Measurements from ENCODE around the gene C1orf226. TPM values are rescaled to one million over a fixed set of nuclear protein-coding genes. Genes with fewer than 3 reads are reported as not detected.

C1orf226 gene
- polyA plus RNA-seq, 1 donor (not counting 4 experiments of a cell fraction or from before 2014, with no cell fraction given) = 0.12 TPM

DNA sequence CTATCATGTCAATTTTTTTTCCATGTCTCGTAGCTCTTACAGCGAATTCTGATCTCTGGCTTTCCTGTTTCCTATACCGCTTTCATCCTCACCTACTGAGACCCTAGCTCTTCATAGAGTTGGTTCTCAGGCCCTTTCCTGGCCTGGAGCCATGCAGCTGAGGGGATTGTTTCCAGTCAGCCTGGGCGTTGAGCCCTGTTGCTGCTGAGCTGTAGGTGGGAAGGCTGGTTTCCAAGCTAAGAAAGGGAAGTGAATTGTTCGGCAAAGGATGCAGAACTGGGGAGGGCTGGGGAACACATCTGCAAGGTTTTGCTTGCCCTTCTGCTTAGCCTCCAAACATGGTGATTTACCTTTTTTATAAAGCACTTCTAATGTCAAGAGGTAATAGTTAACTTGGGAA, 46.4 kb upstream of the C1orf226 start:
- no peaks in the 10 kb centered on the region for H3K79me2 ChIP-seq (ENCODE audit: control insufficient read depth, insufficient read depth, low read length)
- no peaks in the 10 kb centered on the region for H3K27me3 ChIP-seq (ENCODE audit: control insufficient read depth, extremely low read depth, insufficient read depth, low read length)
- no peak for FAIRE-seq
- H3K27ac ChIP-seq (ENCODE audit: control insufficient read depth, insufficient read depth, low read length) = no peak overlapping the region
- H2AFZ ChIP-seq (ENCODE audit: control insufficient read depth, low read length) = no peak overlapping the region
- H3K4me1 ChIP-seq (ENCODE audit: control insufficient read depth, extremely low read depth, insufficient read depth, low read length) = no peaks in the 10 kb centered on the region
- dilution Hi-C loops (cut with MboI; ENCODE audit: extremely low pct_ligation_motif_present, low sequenced_read_pairs) = no loop called here
- H3K36me3 ChIP-seq (ENCODE audit: control insufficient read depth in 2 of 2, extremely low read depth in 1 of 2, insufficient read depth in 2 of 2, low read length in 2 of 2) = no peaks in the 10 kb centered on the region
- no peak overlapping the region for H3K9ac ChIP-seq (ENCODE audit: control insufficient read depth, extremely low read depth, insufficient read depth, low read length)
- H3K4me2 ChIP-seq (ENCODE audit: control insufficient read depth, extremely low read depth, insufficient read depth, low read depth, low read length) = no peak overlapping the region
- no peaks in the 10 kb centered on the region for H4K20me1 ChIP-seq (ENCODE audit: control insufficient read depth, extremely low read depth, insufficient read depth, low read length)
- DNase-seq (ENCODE audit: low read depth, low spot score) = no peak
- no peaks in the 10 kb centered on the region for H3K9me1 ChIP-seq (ENCODE audit: control insufficient read depth, extremely low read depth, insufficient read depth, low read length)
- H3K9me3 ChIP-seq (ENCODE audit: control insufficient read depth, low read depth, low read length) = no peaks in the 10 kb centered on the region
- TF ChIP-seq, protein P1, sequence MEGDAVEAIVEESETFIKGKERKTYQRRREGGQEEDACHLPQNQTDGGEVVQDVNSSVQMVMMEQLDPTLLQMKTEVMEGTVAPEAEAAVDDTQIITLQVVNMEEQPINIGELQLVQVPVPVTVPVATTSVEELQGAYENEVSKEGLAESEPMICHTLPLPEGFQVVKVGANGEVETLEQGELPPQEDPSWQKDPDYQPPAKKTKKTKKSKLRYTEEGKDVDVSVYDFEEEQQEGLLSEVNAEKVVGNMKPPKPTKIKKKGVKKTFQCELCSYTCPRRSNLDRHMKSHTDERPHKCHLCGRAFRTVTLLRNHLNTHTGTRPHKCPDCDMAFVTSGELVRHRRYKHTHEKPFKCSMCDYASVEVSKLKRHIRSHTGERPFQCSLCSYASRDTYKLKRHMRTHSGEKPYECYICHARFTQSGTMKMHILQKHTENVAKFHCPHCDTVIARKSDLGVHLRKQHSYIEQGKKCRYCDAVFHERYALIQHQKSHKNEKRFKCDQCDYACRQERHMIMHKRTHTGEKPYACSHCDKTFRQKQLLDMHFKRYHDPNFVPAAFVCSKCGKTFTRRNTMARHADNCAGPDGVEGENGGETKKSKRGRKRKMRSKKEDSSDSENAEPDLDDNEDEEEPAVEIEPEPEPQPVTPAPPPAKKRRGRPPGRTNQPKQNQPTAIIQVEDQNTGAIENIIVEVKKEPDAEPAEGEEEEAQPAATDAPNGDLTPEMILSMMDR (optimal IDR thresholded peaks at IDR 0.05 in 1 of 3, IDR thresholded peaks at IDR 0.05 in 1 of 3, conservative IDR thresholded peaks at IDR 0.05 in 1 of 3; ENCODE audit: extremely low read depth in 1 of 3, insufficient read depth in 2 of 3, low read length in 3 of 3) = no peak
- TF ChIP-seq EZH2 (IDR thresholded peaks at IDR 0.05; ENCODE audit: low read length) = no peak
- H3K4me3 ChIP-seq (ENCODE audit: control insufficient read depth in 2 of 3, extremely low read depth in 1 of 3, insufficient read depth in 2 of 3, low read depth in 1 of 3, low read length in 3 of 3) = no peak overlapping the region

DNA sequence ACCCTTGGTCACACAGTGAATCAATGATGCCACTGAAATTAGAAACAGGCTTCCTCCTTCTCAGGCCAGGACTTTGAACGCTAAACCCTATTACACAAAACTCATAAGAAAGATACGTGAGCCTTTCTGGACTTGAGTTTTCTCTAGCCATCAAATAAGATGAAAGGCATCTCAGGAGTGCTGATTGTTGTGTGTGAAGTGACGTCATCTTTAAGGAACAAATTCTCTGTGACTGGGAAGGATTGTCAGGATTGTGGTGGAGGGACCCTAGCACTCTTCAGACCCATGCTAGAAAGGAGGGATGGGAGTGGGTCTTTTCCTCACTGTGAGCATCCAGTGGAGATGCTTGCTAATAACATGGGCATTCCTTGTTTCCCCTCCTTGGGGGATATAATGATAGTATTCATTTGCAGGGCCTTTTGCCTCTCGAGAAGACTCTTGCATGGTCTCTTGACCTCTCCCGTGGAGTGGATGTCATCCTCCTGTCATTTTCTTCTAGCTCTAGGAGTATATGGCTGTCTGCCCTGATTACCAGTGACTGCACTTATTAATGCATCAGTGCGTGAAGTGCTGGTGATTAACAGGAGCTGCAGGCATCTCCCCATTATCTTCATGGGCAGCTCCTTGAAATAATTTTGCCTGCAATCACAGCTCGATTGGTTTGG, 44.8 kb upstream of the C1orf226 start:
- H3K4me2 ChIP-seq (ENCODE audit: control insufficient read depth, extremely low read depth, insufficient read depth, low read depth, low read length) = no peak overlapping the region
- no peak for TF ChIP-seq EZH2 (IDR thresholded peaks at IDR 0.05; ENCODE audit: low read length)
- TF ChIP-seq, protein P1 (optimal IDR thresholded peaks at IDR 0.05 in 1 of 3, IDR thresholded peaks at IDR 0.05 in 1 of 3, conservative IDR thresholded peaks at IDR 0.05 in 1 of 3; ENCODE audit: extremely low read depth in 1 of 3, insufficient read depth in 2 of 3, low read length in 3 of 3) = no peak
- H3K36me3 ChIP-seq (ENCODE audit: control insufficient read depth in 2 of 2, extremely low read depth in 1 of 2, insufficient read depth in 2 of 2, low read length in 2 of 2) = no peaks in the 10 kb centered on the region
- H3K79me2 ChIP-seq (ENCODE audit: control insufficient read depth, insufficient read depth, low read length) = no peaks in the 10 kb centered on the region
- DNase-seq (ENCODE audit: low read depth, low spot score) (no peak), FAIRE-seq (no peak)
- H4K20me1 ChIP-seq (ENCODE audit: control insufficient read depth, extremely low read depth, insufficient read depth, low read length) = no peaks in the 10 kb centered on the region
- no peaks in the 10 kb centered on the region for H3K9me3 ChIP-seq (ENCODE audit: control insufficient read depth, low read depth, low read length)
- no peak overlapping the region for H3K27ac ChIP-seq (ENCODE audit: control insufficient read depth, insufficient read depth, low read length)
- no peak overlapping the region for H3K4me3 ChIP-seq (ENCODE audit: control insufficient read depth in 2 of 3, extremely low read depth in 1 of 3, insufficient read depth in 2 of 3, low read depth in 1 of 3, low read length in 3 of 3)
- no peaks in the 10 kb centered on the region for H3K4me1 ChIP-seq (ENCODE audit: control insufficient read depth, extremely low read depth, insufficient read depth, low read length)
- dilution Hi-C loops (cut with MboI; ENCODE audit: extremely low pct_ligation_motif_present, low sequenced_read_pairs) = no loop called here
- H3K9ac ChIP-seq (ENCODE audit: control insufficient read depth, extremely low read depth, insufficient read depth, low read length) = no peak overlapping the region
- H3K27me3 ChIP-seq (ENCODE audit: control insufficient read depth, extremely low read depth, insufficient read depth, low read length) = no peaks in the 10 kb centered on the region
- no peak overlapping the region for H2AFZ ChIP-seq (ENCODE audit: control insufficient read depth, low read length)
- H3K9me1 ChIP-seq (ENCODE audit: control insufficient read depth, extremely low read depth, insufficient read depth, low read length) = no peaks in the 10 kb centered on the region
